ENCODE data around the gene TESK2.
"Not testable (repeated sequence)": the region's sequence is repeated elsewhere in the genome, so short reads cannot be mapped to it uniquely, and the experiment has no call there.

Gene TESK2

GRCh38 chr1:45490626-45491486 lies at the start of gene TESK2:
Gene TESK2 (minus strand): TSS chr1:45491163. CDS start chr1:45457785, 33,378 bp downstream.
- Histone ChIP-seq H3K36me3 (ENCODE audit: insufficient read depth, low read length) (no peaks in the 10 kb centered on the region), H2AFZ (ENCODE audit: low read length, unreplicated experiment) (peak within 1 kb of the TSS; percentile 82), H3K4me3 (ENCODE audit: low read depth, low read length) (peak within 1 kb of the TSS; percentile 81), H3K4me1 (ENCODE audit: control insufficient read depth, insufficient read depth, low read length, unreplicated experiment) (no peaks in the 10 kb centered on the region), H3K27ac (ENCODE audit: low read depth, low read length) (no peak within 1 kb of the TSS), H3K79me2 (ENCODE audit: control insufficient read depth, insufficient read depth, low read length, unreplicated experiment) (no peaks in the 10 kb centered on the region), H3K27me3 (ENCODE audit: insufficient read depth, low read length) (no peaks in the 10 kb centered on the region)

GRCh38 chr1:45536886-45537285 lies 45.9 kb upstream of the TESK2 start:
- Histone ChIP-seq H3K4me3 (ENCODE audit: low read depth, low read length) (no peak overlapping the region), H3K36me3 (ENCODE audit: insufficient read depth, low read length) (no peaks in the 10 kb centered on the region), H3K79me2 (ENCODE audit: control insufficient read depth, insufficient read depth, low read length, unreplicated experiment) (no peaks in the 10 kb centered on the region), H3K27me3 (ENCODE audit: insufficient read depth, low read length) (no peaks in the 10 kb centered on the region), H3K27ac (ENCODE audit: low read depth, low read length) (no peak overlapping the region), H2AFZ (ENCODE audit: low read length, unreplicated experiment) (no peak overlapping the region), H3K4me1 (ENCODE audit: control insufficient read depth, insufficient read depth, low read length, unreplicated experiment) (no peaks in the 10 kb centered on the region)

- Histone ChIP-seq H3K4me3 (ENCODE audit: low read depth, low read length) (no peak overlapping the region), H3K79me2 (ENCODE audit: control insufficient read depth, insufficient read depth, low read length, unreplicated experiment) (no peaks in the 10 kb centered on the region), H3K4me1 (ENCODE audit: control insufficient read depth, insufficient read depth, low read length, unreplicated experiment) (no peaks in the 10 kb centered on the region), H3K36me3 (ENCODE audit: insufficient read depth, low read length) (no peaks in the 10 kb centered on the region), H3K27ac (ENCODE audit: low read depth, low read length) (no peak overlapping the region), H3K27me3 (ENCODE audit: insufficient read depth, low read length) (no peaks in the 10 kb centered on the region), H2AFZ (ENCODE audit: low read length, unreplicated experiment) (no peak overlapping the region)
These were observed 45.2 kb upstream of the TESK2 start for GRCh38 chr1:45535988-45536766.

- Histone ChIP-seq H3K4me1 (ENCODE audit: control insufficient read depth, insufficient read depth, low read length, unreplicated experiment) (no peaks in the 10 kb centered on the region), H3K27me3 (ENCODE audit: insufficient read depth, low read length) (no peaks in the 10 kb centered on the region), H2AFZ (ENCODE audit: low read length, unreplicated experiment) (no peak overlapping the region), H3K36me3 (ENCODE audit: insufficient read depth, low read length) (no peaks in the 10 kb centered on the region), H3K4me3 (ENCODE audit: low read depth, low read length) (no peak overlapping the region), H3K79me2 (ENCODE audit: control insufficient read depth, insufficient read depth, low read length, unreplicated experiment) (no peaks in the 10 kb centered on the region), H3K27ac (ENCODE audit: low read depth, low read length) (no peak overlapping the region)
These were observed 40.9 kb upstream of the TESK2 start for GRCh38 chr1:45531873-45532272.

GRCh38 chr1:45530632-45531135 lies 39.7 kb upstream of the TESK2 start:
- no peaks in the 10 kb centered on the region for H3K4me1 ChIP-seq (ENCODE audit: control insufficient read depth, insufficient read depth, low read length, unreplicated experiment)
- no peaks in the 10 kb centered on the region for H3K36me3 ChIP-seq (ENCODE audit: insufficient read depth, low read length)
- no peak overlapping the region for H3K27ac ChIP-seq (ENCODE audit: low read depth, low read length)
- no peak overlapping the region for H2AFZ ChIP-seq (ENCODE audit: low read length, unreplicated experiment)
- H3K27me3 ChIP-seq (ENCODE audit: insufficient read depth, low read length) = no peaks in the 10 kb centered on the region
- H3K4me3 ChIP-seq (ENCODE audit: low read depth, low read length) = no peak overlapping the region
- no peaks in the 10 kb centered on the region for H3K79me2 ChIP-seq (ENCODE audit: control insufficient read depth, insufficient read depth, low read length, unreplicated experiment)

- no peaks in the 10 kb centered on the region for H3K36me3 ChIP-seq (ENCODE audit: insufficient read depth, low read length)
- H3K27me3 ChIP-seq (ENCODE audit: insufficient read depth, low read length) = no peaks in the 10 kb centered on the region
- peaks cover 9% of the 10 kb centered on the region for H3K4me1 ChIP-seq (ENCODE audit: control insufficient read depth, insufficient read depth, low read length, unreplicated experiment)
- H3K79me2 ChIP-seq (ENCODE audit: control insufficient read depth, insufficient read depth, low read length, unreplicated experiment) = peaks cover 4% of the 10 kb centered on the region
- no peak overlapping the region for H3K27ac ChIP-seq (ENCODE audit: low read depth, low read length)
- no peak overlapping the region for H3K4me3 ChIP-seq (ENCODE audit: low read depth, low read length)
- H2AFZ ChIP-seq (ENCODE audit: low read length, unreplicated experiment) = no peak overlapping the region
These were observed 35.2 kb upstream of the TESK2 start for GRCh38 chr1:45526135-45526644.

- not testable (repeated sequence) for H3K27me3 ChIP-seq (ENCODE audit: insufficient read depth, low read length); H3K27ac ChIP-seq (ENCODE audit: low read depth, low read length); H2AFZ ChIP-seq (ENCODE audit: low read length, unreplicated experiment)
These were observed 33.0 kb upstream of the TESK2 start for GRCh38 chr1:45523975-45524374.

GRCh38 chr1:45523516-45523915 lies 32.6 kb upstream of the TESK2 start:
- not testable (repeated sequence) for H3K36me3 ChIP-seq (ENCODE audit: insufficient read depth, low read length); H3K4me3 ChIP-seq (ENCODE audit: low read depth, low read length); H3K27me3 ChIP-seq (ENCODE audit: insufficient read depth, low read length); H2AFZ ChIP-seq (ENCODE audit: low read length, unreplicated experiment); H3K27ac ChIP-seq (ENCODE audit: low read depth, low read length)
- H3K79me2 ChIP-seq (ENCODE audit: control insufficient read depth, insufficient read depth, low read length, unreplicated experiment) = peaks cover 31% of the 10 kb centered on the region
- H3K4me1 ChIP-seq (ENCODE audit: control insufficient read depth, insufficient read depth, low read length, unreplicated experiment) = peaks cover 22% of the 10 kb centered on the region

More at GRCh38 chr1:45523975-45524374, 33.0 kb upstream of the TESK2 start:
- Histone ChIP-seq H3K4me1 (ENCODE audit: control insufficient read depth, insufficient read depth, low read length, unreplicated experiment) (peaks cover 17% of the 10 kb centered on the region), H3K79me2 (ENCODE audit: control insufficient read depth, insufficient read depth, low read length, unreplicated experiment) (peaks cover 27% of the 10 kb centered on the region)
- not testable (repeated sequence) for H3K4me3 ChIP-seq (ENCODE audit: low read depth, low read length); H3K36me3 ChIP-seq (ENCODE audit: insufficient read depth, low read length)

GRCh38 chr1:45522324-45523104 lies 31.6 kb upstream of the TESK2 start:
- Histone ChIP-seq H3K27ac (ENCODE audit: low read depth, low read length) (peak overlapping the region; percentile 90), H3K79me2 (ENCODE audit: control insufficient read depth, insufficient read depth, low read length, unreplicated experiment) (peaks cover 39% of the 10 kb centered on the region), H3K27me3 (ENCODE audit: insufficient read depth, low read length) (no peaks in the 10 kb centered on the region), H3K4me1 (ENCODE audit: control insufficient read depth, insufficient read depth, low read length, unreplicated experiment) (peaks cover 22% of the 10 kb centered on the region), H3K36me3 (ENCODE audit: insufficient read depth, low read length) (no peaks in the 10 kb centered on the region), H2AFZ (ENCODE audit: low read length, unreplicated experiment) (peak overlapping the region; percentile 62), H3K4me3 (ENCODE audit: low read depth, low read length) (peak overlapping the region; percentile 100)
